WI38 (cell line): ENCODE data around the gene ZMYND10.

Experiments
- H3K4me3 ChIP-seq: 2 replicates; pipeline ENCODE4 v1.5.1; 2011; ENCODE audit warnings: low read depth, mild to moderate bottlenecking, control low read depth, low read length
- CTCF ChIP-seq: IDR thresholded peaks from 2 replicates; pipeline ENCODE4 v1.5.1; 2012; ENCODE audit warnings: low read depth, mild to moderate bottlenecking, control low read depth, low read length

The ZMYND10 gene

GRCh38 chr3:50358355-50358910 is 12.9 kb upstream of the ZMYND10 start:
- H3K4me3 ChIP-seq: peak overlapping the region; percentile 90
- no peak for TF ChIP-seq CTCF

GRCh38 chr3:50357481-50357880 is 11.9 kb upstream of the ZMYND10 start:
- no peak for TF ChIP-seq CTCF
- H3K4me3 ChIP-seq: peak overlapping the region; percentile 90

- no peak for TF ChIP-seq CTCF
- peak overlapping the region; percentile 90 for H3K4me3 ChIP-seq
Measured at GRCh38 chr3:50356553-50356952, 11.0 kb upstream of the ZMYND10 start.

GRCh38 chr3:50355829-50356552 is 10.5 kb upstream of the ZMYND10 start:
- H3K4me3 ChIP-seq: peak overlapping the region; percentile 90
- TF ChIP-seq CTCF: no peak

- no peak for TF ChIP-seq CTCF
- H3K4me3 ChIP-seq: no peak overlapping the region
Measured at GRCh38 chr3:50354850-50355249, 9.3 kb upstream of the ZMYND10 start.

GRCh38 chr3:50354186-50354764 is 8.7 kb upstream of the ZMYND10 start:
- no peak for TF ChIP-seq CTCF
- no peak overlapping the region for H3K4me3 ChIP-seq
